Lower leg skin (tissue), 3 donors: Measurements from ENCODE around the gene STEAP3.

Experiments used
- CTCF ChIP-seq, 3 donors: fragments of 450-650 bp; IDR thresholded peaks; one replicate each; pipeline ENCODE4 v1.5.1; 2016; ENCODE audit warnings: antibody characterized with exemption in 3 of 3, mild to moderate bottlenecking in 3 of 3, moderate library complexity in 2 of 3
- POLR2A ChIP-seq, 2 donors: fragments of 450-650 bp; IDR thresholded peaks; one replicate each; pipeline ENCODE4 v1.6.1; 2016 to 2017; ENCODE audit warnings: antibody characterized with exemption in 2 of 2, mild to moderate bottlenecking in 1 of 2, moderate library complexity in 1 of 2

GRCh38 chr2:119294671-119295070 lies 71.0 kb downstream of the STEAP3 start:
- TF ChIP-seq POLR2A (IDR thresholded peaks at IDR 0.05): no peak
- TF ChIP-seq CTCF (IDR thresholded peaks at IDR 0.05): no peak
